WTC11 (cell line): ENCODE measurements around the gene SDS. TPM values are rescaled to one million over a fixed set of nuclear protein-coding genes. Genes with fewer than 3 reads are reported as not detected.

Source experiments
- ATAC-seq: fragments of 200-7000 bp; cut with Tn5 transposase; 2 replicates; pipeline ENCODE4 v1.10.0; 2021; ENCODE audit warnings: mild to moderate bottlenecking, moderate library complexity
- CTCF ChIA-PET: fragments of 300-600 bp; sonication (Branson Sonifier 250); formaldehyde crosslinking; loops from one replicate; lab custom pipeline; 2021; ENCODE audit warnings: antibody characterized with exemption; lab: Charles Lee
- POLR2A ChIA-PET: fragments of 350-600 bp; sonication (Branson Sonifier 250); formaldehyde crosslinking; loops from one replicate; lab custom pipeline; 2021; ENCODE audit warnings: antibody characterized with exemption; lab: Charles Lee
- DNase-seq: peaks from one replicate; pipeline ENCODE4 v3.0.0; 2021; ENCODE audit warnings: low spot score
- H3K27ac Mint-ChIP-seq: 2 replicates; pipeline ENCODE4 v1.8.0; 2021; ENCODE audit warnings: mixed read lengths
- H3K27me3 Mint-ChIP-seq: 2 replicates; pipeline ENCODE4 v1.8.0; 2021; ENCODE audit warnings: low read depth, mild to moderate bottlenecking, moderate library complexity, mixed read lengths
- H3K36me3 Mint-ChIP-seq: 2 replicates; pipeline ENCODE4 v1.8.0; 2021; ENCODE audit warnings: mixed read lengths
- H3K4me1 Mint-ChIP-seq: 2 replicates; pipeline ENCODE4 v1.8.0; 2022; ENCODE audit warnings: mixed read lengths
- H3K4me3 Mint-ChIP-seq: 2 replicates; pipeline ENCODE4 v1.8.0; 2021; ENCODE audit warnings: mild to moderate bottlenecking, moderate library complexity, mixed read lengths
- H3K9me3 Mint-ChIP-seq: 2 replicates; pipeline ENCODE4 v1.8.0; 2021; ENCODE audit warnings: mixed read lengths
- ETV6 ChIP-seq: sonication (generic); formaldehyde crosslinking; IDR thresholded peaks from 2 replicates; pipeline ENCODE4 v1.8.1; 2022; ENCODE audit warnings: mild to moderate bottlenecking, missing genetic modification reagents
- FOXJ3 ChIP-seq: sonication (generic); formaldehyde crosslinking; IDR thresholded peaks from 2 replicates; pipeline ENCODE4 v1.9.0; 2021; ENCODE audit warnings: missing genetic modification reagents, mild to moderate bottlenecking, borderline replicate concordance
- GABPB1 ChIP-seq: sonication (generic); formaldehyde crosslinking; IDR thresholded peaks from 2 replicates; pipeline ENCODE4 v1.8.1; 2023; ENCODE audit warnings: mild to moderate bottlenecking, missing genetic modification reagents
- GTF2I ChIP-seq: fragments of 250-450 bp; sonication (Bioruptor Pico); conservative IDR thresholded peaks from 2 replicates; pipeline ENCODE4 v1.4.0; 2021; ENCODE audit warnings: mild to moderate bottlenecking
- HMGA2 ChIP-seq: fragments of 250-450 bp; sonication (Bioruptor Pico); IDR thresholded peaks from 2 replicates; pipeline ENCODE4 v1.4.0; 2021; ENCODE audit warnings: mild to moderate bottlenecking, moderate library complexity
- JUN ChIP-seq: sonication (generic); formaldehyde crosslinking; IDR thresholded peaks from 2 replicates; pipeline ENCODE4 v1.8.0; 2023; ENCODE audit warnings: mild to moderate bottlenecking, missing genetic modification reagents
- RORB ChIP-seq: fragments of 250-450 bp; sonication (Bioruptor Pico); IDR thresholded peaks from 2 replicates; pipeline ENCODE4 v1.9.0; 2021; ENCODE audit warnings: mild to moderate bottlenecking
- ZNF317 ChIP-seq: sonication (generic); formaldehyde crosslinking; IDR thresholded peaks from 2 replicates; pipeline ENCODE4 v1.8.1; 2023; ENCODE audit warnings: low read depth, mild to moderate bottlenecking, moderate library complexity, missing genetic modification reagents, borderline replicate concordance
- ZNF416 ChIP-seq: fragments of 250-450 bp; sonication (Bioruptor Pico); IDR thresholded peaks from 2 replicates; pipeline ENCODE4 v1.9.0; 2021; ENCODE audit warnings: mild to moderate bottlenecking, inconsistent platforms
- total RNA-seq: library from RNA; stranded (reverse); gene quantifications from 3 replicates; pipeline ENCODE4 v1.2.3, GENCODE V29; 2021
- TF ChIP-seq, protein P1 (sequence below): fragments of 250-450 bp; sonication (Bioruptor Pico); IDR thresholded peaks from 2 replicates; pipeline ENCODE4 v1.9.0; 2021; ENCODE audit warnings: moderate library complexity, mild to moderate bottlenecking, inconsistent platforms, borderline replicate concordance
- TF ChIP-seq, protein P2 (sequence below): sonication (generic); formaldehyde crosslinking; IDR thresholded peaks from 2 replicates; pipeline ENCODE4 v1.8.0; 2022; ENCODE audit warnings: mild to moderate bottlenecking, missing genetic modification reagents
- TF ChIP-seq, protein P3 (sequence below): sonication (generic); formaldehyde crosslinking; IDR thresholded peaks from 2 replicates; pipeline ENCODE4 v1.8.0; 2023; ENCODE audit warnings: missing genetic modification reagents, mild to moderate bottlenecking, borderline replicate concordance
- TF ChIP-seq, protein P4 (sequence below): sonication (generic); formaldehyde crosslinking; conservative IDR thresholded peaks from 2 replicates; pipeline ENCODE4 v1.8.1; 2022; ENCODE audit warnings: mild to moderate bottlenecking, missing genetic modification reagents
- TF ChIP-seq, protein P5 (sequence below): fragments of 250-450 bp; sonication (Bioruptor Pico); IDR thresholded peaks from 2 replicates; pipeline ENCODE4 v2.1.2; 2022; ENCODE audit warnings: mild to moderate bottlenecking, moderate library complexity
- TF ChIP-seq, protein P6 (sequence below): sonication (generic); formaldehyde crosslinking; IDR thresholded peaks from 2 replicates; pipeline ENCODE4 v1.8.0; 2022; ENCODE audit warnings: mild to moderate bottlenecking, missing genetic modification reagents

Gene SDS
- total RNA-seq, 1 experiment from 2014 or later: 0.31 TPM

DNA sequence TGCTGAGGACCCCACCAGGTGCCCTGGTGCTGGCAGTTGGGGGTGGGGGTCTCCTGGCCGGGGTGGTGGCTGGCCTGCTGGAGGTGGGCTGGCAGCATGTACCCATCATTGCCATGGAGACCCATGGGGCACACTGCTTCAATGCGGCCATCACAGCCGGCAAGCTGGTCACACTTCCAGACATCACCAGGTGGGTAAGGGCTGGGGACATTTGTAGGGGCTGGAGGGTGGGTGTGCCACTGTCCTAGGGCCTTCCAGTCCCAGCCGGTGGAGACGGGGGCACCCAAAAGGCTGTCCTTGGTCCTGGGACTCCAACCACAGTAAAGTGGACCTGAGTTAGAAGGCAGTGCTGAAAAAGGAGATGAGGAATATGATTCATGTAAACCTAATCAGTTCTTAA, 31.7 kb upstream of the SDS start:
- TF ChIP-seq, protein P1, sequence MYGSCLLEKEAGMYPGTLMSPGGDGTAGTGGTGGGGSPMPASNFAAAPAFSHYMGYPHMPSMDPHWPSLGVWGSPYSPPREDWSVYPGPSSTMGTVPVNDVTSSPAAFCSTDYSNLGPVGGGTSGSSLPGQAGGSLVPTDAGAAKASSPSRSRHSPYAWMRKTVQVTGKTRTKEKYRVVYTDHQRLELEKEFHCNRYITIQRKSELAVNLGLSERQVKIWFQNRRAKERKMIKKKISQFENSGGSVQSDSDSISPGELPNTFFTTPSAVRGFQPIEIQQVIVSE (CRISPR knock-in tag): no peak
- TF ChIP-seq RORB (CRISPR knock-in tag) (no peak), ETV6 (CRISPR knock-in tag) (no peak)
- CTCF ChIA-PET: interaction anchor here (3.8 kb wide), 1 partner anchor 10 kb away, joined by 21 read pairs; no protein-coding TSS in a partner anchor
- Mint-ChIP-seq H3K27ac (no peak overlapping the region), H3K4me3 (no peak overlapping the region), H3K9me3 (peaks cover 2% of the 10 kb centered on the region), H3K27me3 (peaks cover 2% of the 10 kb centered on the region; the same call in 1 of the 2 replicates), H3K36me3 (no peaks in the 10 kb centered on the region), H3K4me1 (peaks cover 3% of the 10 kb centered on the region; the same call in 1 of the 2 replicates)
- DNase-seq (no peak), ATAC-seq (no peak)
- POLR2A ChIA-PET: interaction anchor here (0.6 kb wide), 2 partner anchors 30 to 87 kb away, joined by 3 read pairs; no protein-coding TSS in a partner anchor

DNA sequence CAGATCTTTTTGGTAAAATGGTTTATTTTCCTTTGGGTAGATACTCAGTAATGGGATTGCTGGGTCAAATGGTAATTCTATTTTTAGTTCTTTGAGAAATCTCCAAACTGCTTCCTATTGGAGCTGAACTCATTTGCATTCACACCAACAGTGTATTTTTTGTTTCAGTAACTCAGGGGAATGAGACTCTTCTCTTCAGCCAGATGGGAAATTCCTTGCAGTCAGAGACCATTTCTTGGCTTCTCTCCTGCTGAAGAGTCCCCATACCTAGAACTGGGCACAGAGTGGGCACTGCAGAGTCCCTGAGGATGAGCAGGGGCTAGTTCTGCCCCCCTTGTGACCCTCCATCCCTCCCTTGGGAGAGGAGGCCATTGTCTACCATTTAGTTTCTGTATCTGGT, 29.3 kb upstream of the SDS start:
- TF ChIP-seq JUN (CRISPR knock-in tag) (no peak), GABPB1 (no peak), ZNF416 (CRISPR knock-in tag) (no peak), HMGA2 (no peak), ZNF317 (CRISPR knock-in tag) (no peak)
- TF ChIP-seq, protein P2, sequence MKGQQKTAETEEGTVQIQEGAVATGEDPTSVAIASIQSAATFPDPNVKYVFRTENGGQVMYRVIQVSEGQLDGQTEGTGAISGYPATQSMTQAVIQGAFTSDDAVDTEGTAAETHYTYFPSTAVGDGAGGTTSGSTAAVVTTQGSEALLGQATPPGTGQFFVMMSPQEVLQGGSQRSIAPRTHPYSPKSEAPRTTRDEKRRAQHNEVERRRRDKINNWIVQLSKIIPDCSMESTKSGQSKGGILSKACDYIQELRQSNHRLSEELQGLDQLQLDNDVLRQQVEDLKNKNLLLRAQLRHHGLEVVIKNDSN (CRISPR knock-in tag): no peak
- TF ChIP-seq, protein P3, sequence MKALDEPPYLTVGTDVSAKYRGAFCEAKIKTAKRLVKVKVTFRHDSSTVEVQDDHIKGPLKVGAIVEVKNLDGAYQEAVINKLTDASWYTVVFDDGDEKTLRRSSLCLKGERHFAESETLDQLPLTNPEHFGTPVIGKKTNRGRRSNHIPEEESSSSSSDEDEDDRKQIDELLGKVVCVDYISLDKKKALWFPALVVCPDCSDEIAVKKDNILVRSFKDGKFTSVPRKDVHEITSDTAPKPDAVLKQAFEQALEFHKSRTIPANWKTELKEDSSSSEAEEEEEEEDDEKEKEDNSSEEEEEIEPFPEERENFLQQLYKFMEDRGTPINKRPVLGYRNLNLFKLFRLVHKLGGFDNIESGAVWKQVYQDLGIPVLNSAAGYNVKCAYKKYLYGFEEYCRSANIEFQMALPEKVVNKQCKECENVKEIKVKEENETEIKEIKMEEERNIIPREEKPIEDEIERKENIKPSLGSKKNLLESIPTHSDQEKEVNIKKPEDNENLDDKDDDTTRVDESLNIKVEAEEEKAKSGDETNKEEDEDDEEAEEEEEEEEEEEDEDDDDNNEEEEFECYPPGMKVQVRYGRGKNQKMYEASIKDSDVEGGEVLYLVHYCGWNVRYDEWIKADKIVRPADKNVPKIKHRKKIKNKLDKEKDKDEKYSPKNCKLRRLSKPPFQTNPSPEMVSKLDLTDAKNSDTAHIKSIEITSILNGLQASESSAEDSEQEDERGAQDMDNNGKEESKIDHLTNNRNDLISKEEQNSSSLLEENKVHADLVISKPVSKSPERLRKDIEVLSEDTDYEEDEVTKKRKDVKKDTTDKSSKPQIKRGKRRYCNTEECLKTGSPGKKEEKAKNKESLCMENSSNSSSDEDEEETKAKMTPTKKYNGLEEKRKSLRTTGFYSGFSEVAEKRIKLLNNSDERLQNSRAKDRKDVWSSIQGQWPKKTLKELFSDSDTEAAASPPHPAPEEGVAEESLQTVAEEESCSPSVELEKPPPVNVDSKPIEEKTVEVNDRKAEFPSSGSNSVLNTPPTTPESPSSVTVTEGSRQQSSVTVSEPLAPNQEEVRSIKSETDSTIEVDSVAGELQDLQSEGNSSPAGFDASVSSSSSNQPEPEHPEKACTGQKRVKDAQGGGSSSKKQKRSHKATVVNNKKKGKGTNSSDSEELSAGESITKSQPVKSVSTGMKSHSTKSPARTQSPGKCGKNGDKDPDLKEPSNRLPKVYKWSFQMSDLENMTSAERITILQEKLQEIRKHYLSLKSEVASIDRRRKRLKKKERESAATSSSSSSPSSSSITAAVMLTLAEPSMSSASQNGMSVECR: no peak
- TF ChIP-seq, protein P4, sequence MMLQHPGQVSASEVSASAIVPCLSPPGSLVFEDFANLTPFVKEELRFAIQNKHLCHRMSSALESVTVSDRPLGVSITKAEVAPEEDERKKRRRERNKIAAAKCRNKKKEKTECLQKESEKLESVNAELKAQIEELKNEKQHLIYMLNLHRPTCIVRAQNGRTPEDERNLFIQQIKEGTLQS: no peak
- TF ChIP-seq, protein P5, sequence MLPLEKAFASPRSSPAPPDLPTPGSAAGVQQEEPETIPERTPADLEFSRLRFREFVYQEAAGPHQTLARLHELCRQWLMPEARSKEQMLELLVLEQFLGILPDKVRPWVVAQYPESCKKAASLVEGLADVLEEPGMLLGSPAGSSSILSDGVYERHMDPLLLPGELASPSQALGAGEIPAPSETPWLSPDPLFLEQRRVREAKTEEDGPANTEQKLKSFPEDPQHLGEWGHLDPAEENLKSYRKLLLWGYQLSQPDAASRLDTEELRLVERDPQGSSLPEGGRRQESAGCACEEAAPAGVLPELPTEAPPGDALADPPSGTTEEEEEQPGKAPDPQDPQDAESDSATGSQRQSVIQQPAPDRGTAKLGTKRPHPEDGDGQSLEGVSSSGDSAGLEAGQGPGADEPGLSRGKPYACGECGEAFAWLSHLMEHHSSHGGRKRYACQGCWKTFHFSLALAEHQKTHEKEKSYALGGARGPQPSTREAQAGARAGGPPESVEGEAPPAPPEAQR: no peak
- Mint-ChIP-seq H3K4me1 (no peaks in the 10 kb centered on the region), H3K4me3 (no peak overlapping the region), H3K27ac (no peak overlapping the region), H3K36me3 (no peaks in the 10 kb centered on the region), H3K9me3 (peaks cover 7% of the 10 kb centered on the region), H3K27me3 (peaks cover 2% of the 10 kb centered on the region; the same call in 1 of the 2 replicates)
- POLR2A ChIA-PET: no interaction called here
- no peak for DNase-seq
- no peak for ATAC-seq
- CTCF ChIA-PET: interaction anchor here (3.8 kb wide), 1 partner anchor 8 kb away, joined by 21 read pairs; no protein-coding TSS in a partner anchor

DNA sequence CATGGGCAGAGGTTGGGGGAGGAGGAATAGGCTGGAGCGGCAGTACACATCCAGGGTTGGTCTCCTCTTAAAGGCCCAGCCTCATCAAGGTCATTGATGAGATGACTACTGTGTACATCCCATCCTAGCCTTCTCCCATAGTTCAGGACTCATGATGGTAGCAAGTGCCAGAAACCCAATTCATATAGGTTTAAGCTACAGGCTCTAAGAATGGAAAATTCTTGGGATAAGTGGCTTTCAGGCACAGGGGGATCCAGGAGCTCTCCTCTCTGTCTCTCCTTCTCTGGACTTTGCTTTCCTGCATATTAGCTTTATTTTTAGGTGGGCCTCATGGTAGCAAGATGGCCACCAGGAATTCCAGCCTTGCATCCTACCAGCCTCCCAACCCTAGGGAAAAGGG, 24.8 kb upstream of the SDS start:
- ChIA-PET CTCF (interaction anchor here (1.3 kb wide), 1 partner anchor 33 kb away, joined by 5 read pairs; no protein-coding TSS in a partner anchor), POLR2A (no interaction called here)
- no peak for DNase-seq
- no peaks in the 10 kb centered on the region for H3K36me3 Mint-ChIP-seq
- no peak overlapping the region for H3K27ac Mint-ChIP-seq
- no peak overlapping the region for H3K4me3 Mint-ChIP-seq
- no peak for ATAC-seq
- TF ChIP-seq, protein P6, sequence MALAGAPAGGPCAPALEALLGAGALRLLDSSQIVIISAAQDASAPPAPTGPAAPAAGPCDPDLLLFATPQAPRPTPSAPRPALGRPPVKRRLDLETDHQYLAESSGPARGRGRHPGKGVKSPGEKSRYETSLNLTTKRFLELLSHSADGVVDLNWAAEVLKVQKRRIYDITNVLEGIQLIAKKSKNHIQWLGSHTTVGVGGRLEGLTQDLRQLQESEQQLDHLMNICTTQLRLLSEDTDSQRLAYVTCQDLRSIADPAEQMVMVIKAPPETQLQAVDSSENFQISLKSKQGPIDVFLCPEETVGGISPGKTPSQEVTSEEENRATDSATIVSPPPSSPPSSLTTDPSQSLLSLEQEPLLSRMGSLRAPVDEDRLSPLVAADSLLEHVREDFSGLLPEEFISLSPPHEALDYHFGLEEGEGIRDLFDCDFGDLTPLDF (CRISPR knock-in tag): no peak
- TF ChIP-seq FOXJ3 (no peak), GTF2I (CRISPR knock-in tag) (0 out of 2 replicates have a peak, but pooled peaks have one; percentile 55)
- peaks cover 2% of the 10 kb centered on the region; the same call in 1 of the 2 replicates for H3K27me3 Mint-ChIP-seq
- peaks cover 7% of the 10 kb centered on the region for H3K9me3 Mint-ChIP-seq
- peaks cover 7% of the 10 kb centered on the region for H3K4me1 Mint-ChIP-seq
